Islet precursor cell (in vitro differentiated cells): Measurements from ENCODE around the gene RNF213.
A peak's percentile ranks its signal among the peaks of the same experiment; 100 is the strongest.

Experiments
- DNase-seq: peaks from one replicate; pipeline ENCODE4 v3.0.0-alpha.2; 2018

Gene RNF213

DNA sequence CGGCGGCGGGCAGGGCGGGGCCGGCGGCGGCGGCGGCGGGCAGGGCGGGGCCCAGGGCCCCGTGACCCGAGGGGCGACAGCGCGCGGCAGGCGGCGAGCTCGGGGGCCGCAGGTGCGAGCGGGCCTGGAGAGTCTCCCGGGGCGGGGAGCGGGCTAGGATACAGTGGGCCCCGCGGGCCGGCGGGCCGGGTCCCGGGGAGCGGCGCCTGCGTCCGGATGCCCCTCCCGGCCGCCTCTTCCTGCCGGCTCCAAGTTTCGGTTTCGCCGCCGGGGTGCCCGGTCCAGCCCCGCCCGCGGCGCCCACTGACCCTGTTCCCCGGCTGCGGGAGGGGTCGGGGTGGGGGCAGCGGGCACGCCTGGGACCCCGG, at the start of gene RNF213:
Gene RNF213, plus strand, starts transcription at position 62 of the 368 bp plus-strand sequence. CDS start 2,830 bp downstream, outside the sequence.
- peak; percentile 71 for DNase-seq

DNA sequence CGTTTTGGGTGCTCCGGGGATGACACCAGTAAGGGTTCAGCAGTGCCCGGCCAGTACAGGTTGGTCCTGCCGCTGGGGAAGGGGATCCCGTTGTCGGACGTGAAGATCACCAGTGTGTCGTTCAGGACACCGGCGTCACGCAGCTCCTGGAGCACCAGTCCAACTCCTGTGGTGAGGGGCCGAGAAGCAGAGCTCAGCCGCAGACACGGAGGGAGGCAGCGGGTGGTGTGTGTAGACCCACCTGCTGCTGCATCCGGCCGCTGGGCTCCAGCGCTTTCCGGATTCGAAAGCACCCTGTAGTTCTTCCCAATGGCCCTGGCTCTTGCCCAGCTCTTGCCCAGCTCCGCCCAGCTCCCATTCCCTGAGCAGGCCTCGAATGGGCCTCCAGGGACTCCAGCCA, 48.5 kb upstream of the RNF213 start:
- no peak for DNase-seq

- no peak for DNase-seq
Observed at GRCh38 chr17:80212511-80212910, 48.1 kb upstream of the RNF213 start.

- no peak for DNase-seq
Observed at GRCh38 chr17:80212962-80213642, 47.5 kb upstream of the RNF213 start.

GRCh38 chr17:80213643-80213975, 47.0 kb upstream of the RNF213 start:
- DNase-seq, result no peak

- no peak for DNase-seq
Observed at GRCh38 chr17:80214012-80214877, 46.4 kb upstream of the RNF213 start.

- DNase-seq, result no peak
Observed at GRCh38 chr17:80214878-80215210, 45.8 kb upstream of the RNF213 start.

DNA sequence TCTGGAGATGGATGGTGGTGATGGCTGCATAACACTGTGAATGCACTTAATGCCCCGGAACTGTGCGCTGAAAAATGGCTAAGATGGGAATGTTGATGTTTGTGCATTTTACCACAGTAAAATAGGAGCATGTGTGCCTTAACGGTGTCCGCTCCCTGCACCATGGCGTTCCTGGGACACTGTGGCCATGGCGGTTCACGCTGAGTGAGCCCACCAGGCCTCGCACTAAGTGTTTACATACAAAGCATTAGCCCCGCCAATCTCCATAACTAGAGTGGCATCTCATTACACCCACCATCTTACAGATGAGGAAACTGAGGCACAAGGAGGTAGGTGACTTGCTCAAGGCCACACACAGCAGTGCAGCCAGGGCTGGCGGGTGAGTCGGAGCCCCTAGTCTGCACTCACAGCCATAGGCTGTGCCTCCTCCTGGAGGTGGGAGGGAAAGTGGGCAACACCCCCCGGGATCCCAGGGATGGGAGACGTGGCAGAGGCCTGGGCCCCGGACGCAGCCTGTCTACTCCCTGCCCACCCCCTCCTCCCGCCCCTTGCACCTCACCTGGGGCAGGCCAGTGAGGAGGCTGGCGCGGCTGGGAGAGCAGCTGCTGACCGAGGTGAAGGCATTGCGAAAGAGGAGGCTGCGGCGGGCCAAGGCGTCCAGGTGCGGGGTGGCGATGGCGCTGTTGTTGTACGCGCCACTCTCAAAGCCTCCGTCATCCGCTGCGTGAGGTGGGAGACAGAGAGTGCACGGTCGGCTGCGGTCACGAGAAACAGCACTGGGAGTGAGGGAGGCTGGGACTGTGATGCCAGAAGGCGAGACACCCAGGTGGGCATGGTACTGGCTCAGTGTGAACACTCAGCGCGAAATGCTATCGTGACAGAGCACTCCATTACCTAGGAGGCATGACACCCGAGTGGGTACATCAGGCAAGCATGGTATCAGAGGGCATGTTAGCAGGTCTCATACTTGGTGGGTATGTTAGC, 43.9 kb upstream of the RNF213 start:
- no peak for DNase-seq

- no peak for DNase-seq
Observed at GRCh38 chr17:80217703-80218362, 42.8 kb upstream of the RNF213 start.

DNA sequence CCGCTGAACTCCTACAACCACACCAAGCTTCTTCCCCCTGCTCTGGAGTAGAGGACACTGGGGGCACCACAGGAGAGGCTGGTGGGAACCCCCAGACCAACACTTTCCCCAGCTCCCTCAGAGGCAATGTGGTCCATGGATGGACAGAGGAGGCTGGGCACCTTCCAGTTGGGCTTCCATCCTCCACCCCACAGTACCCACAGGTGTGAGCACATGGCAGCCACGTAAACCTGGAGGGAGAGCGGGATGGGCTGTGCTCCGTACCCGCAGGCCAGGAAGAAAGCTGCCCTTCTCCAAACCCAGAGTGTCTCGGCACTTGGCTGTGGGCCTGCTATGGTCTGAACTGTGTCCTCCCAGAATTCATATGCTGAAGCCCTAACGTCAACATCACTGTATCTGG, 42.3 kb upstream of the RNF213 start:
- no peak for DNase-seq

GRCh38 chr17:80219013-80219762, 41.5 kb upstream of the RNF213 start:
- no peak for DNase-seq

GRCh38 chr17:80219763-80220053, 40.9 kb upstream of the RNF213 start:
- no peak for DNase-seq

- DNase-seq, result peak; percentile 94
Observed at GRCh38 chr17:80220054-80220735, 40.5 kb upstream of the RNF213 start, which contains the start of the genes SGSH and SLC26A11. TSS of gene SGSH (minus strand) at chr17:80220333. CDS start at chr17:80220313, 20 bp downstream. TSS of gene SLC26A11 (plus strand) at chr17:80220427. CDS start at chr17:80221561, 1,134 bp downstream.

DNA sequence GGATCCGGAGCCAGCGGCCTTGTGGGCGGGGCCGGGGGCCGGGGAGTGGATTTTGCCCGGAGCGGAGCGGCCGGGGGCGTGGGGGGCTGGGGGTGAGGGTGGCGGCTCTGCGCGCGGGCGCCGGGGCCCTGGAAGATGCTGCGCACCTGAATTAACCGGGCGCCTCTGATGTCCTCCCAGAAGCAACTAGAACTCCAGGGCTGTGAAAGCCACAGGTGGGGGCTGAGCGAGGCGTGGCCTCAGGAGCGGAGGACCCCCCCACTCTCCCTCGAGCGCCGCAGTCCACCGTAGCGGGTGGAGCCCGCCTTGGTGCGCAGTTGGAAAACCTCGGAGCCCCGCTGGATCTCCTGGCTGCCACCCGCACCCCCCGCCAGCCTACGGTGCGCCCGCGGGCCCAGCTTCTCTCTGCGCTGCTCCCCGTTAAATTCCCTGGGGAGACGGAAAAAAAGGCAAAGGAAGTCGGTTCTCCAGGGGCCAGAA, 39.9 kb upstream of the RNF213 start:
- no peak for DNase-seq

- DNase-seq, result no peak
Observed at GRCh38 chr17:80221351-80222105, 39.1 kb upstream of the RNF213 start.

DNA sequence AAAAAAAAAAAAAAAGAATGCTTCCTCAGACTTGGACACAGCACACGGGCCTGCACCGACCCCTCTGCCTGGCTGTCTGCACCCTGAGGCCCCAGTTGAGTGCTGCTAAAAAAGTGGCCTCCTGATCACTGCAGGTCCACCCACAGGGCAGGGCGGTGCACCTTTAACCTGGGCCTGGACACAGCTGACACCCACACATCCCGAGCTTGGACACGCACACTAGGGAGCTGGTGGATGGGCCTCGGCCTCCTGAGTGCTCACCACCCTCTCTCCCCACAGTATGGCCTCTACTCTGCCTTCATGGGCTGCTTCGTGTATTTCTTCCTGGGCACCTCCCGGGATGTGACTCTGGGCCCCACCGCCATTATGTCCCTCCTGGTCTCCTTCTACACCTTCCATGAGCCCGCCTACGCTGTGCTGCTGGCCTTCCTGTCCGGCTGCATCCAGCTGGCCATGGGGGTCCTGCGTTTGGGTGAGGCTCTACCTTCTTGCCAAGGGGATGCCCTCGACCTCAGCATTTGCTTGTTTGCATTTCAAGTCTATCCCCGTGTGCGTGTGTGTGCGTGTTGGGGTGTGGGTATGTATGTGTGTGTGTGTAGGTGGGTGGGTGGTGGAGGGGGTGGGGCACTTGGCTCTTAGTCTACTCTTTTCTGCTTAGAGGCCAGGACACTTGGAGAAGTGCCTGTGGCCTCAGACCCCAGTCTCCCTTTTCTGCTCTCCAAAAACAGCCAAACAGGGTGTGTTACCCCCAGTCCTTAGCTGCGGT, 38.1 kb upstream of the RNF213 start:
- DNase-seq, result no peak

DNA sequence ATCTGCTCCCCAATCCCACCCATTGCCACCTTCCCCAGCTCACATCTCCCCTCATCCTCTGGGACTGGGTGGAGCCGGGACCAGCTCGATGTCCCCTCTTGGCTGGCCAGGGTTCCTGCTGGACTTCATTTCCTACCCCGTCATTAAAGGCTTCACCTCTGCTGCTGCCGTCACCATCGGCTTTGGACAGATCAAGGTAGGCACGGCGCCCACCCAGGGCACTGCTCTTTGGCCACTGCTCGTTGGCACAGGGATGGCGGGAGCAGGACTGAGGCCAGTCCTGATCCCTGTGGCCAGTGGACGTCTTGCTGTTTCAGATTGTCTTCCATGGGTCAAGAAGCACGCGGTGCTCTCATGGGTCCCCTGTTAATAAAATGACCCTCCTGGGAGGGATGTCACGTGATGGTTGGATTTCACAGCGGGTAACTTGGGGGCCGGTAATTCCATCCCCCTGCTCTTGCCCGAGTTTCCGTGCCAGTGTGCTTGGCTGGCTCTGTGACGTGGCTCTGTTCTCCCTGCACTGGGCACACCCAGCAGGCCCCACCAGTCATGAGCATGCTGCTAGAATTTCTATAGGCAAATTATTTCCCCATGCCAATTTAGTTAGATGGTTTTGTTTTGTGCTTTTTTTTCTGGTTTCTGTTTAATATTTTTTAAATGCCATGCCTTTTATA, 37.4 kb upstream of the RNF213 start:
- DNase-seq, result no peak

DNA sequence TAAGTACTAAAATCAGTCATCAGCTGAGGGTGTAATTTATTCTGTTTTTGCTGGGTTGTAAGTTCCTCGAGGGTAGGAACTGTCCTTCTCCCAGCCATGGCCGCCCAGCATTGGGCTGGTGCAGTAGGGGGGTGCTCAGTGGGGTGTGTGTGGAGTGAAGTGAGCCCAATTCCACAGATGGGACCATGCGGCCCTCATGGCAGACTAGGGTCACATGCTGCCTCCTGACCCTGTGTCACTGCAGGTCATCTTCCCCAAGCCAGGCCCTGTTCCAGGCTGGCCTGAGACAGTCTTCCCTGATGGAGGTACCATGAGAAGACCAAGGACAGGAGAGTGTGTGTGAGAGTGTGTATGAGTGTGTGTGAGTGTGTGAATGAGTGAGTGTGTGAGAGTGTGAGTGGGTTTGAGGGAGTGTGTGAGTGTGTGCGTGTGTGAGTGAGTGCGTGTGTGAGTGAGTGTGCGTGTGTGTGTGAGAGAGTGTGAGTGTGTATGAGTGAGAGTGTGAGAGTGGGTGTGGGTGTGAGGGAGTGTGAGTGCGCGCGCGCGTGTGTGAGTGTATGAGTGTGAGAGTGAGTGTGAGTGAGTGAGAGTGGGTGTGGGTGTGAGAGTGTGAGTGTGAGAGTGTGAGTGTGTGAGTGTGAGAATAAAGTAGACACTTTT, 36.7 kb upstream of the RNF213 start:
- no peak for DNase-seq

DNA sequence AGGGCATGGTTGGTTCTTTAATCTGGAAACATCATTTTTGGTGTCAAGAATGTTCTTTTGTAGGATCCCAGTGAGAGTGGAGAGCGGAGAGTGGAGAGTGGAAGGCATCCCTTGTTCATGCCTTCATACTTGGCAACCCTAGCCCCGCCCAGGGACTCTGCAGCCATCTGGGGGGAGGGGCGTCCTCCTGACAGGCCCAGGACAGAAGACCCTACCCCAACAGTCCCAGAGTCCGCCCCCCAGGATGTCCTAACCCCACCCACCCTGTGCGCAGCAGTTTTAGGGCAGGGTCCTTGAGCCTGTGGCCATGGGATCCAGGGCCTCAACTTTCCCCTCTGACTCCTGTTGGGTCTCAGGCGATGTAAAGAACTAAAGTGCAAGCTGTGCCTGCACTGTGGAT, 36.0 kb upstream of the RNF213 start:
- DNase-seq, result no peak
